Hepatic stellate cell (primary cell): ENCODE measurements around the gene MAML3.
"Not testable (repeated sequence)": the region's sequence is repeated elsewhere in the genome, so short reads cannot be mapped to it uniquely, and the experiment has no call there.

Source experiments
- DNase-seq: peaks from one replicate; pipeline ENCODE4 v3.0.0; 2011; ENCODE audit warnings: low spot score

The MAML3 gene

DNA sequence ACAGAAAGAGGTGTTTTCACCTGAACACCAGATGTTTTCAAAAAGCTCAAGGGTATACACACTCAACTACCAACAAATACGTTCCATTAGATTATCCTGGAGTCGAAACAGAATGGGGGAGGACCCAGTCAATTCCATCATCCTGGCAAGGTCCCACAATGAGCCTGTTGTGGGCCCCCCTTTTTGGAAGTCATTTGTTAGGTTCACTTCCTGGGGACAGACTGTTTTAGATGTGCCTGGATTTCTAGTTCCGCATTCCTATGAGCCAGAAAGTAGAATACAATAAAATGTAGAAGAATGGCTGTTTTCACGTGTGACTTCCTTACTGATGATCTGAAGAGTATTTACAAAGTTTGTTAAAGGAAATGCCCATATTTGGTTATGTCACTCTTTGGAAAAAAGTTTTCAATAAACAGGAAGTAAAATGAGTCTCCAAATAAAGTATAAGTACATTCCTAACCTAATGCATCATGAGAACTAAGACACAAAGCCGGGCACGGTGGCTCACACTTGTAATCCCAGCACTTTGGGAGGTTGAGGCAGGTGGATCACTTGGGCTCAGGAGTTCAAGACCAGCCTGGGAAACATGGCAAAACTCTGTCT, 192.5 kb downstream of the MAML3 start:
- DNase-seq = no peak

GRCh38 chr4:139959396-139959795, 194.6 kb downstream of the MAML3 start:
- DNase-seq = no peak

DNA sequence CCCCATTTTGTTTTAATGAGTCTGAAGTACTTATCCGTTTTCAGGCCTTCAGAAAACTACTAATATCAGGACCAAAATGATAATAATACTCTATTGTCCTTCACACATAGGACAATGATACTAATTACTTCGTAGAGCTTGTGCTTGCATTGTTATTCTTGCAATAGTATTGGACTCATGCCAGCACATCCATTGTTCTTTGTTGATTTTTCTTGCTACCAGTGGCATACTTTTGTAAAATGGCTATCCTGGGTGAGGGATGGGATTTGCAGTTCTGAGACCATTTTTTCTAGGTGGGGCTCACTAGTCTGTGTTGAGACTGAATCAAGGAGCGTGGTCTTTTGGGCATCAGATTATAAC, 195.3 kb downstream of the MAML3 start:
- no peak for DNase-seq

DNA sequence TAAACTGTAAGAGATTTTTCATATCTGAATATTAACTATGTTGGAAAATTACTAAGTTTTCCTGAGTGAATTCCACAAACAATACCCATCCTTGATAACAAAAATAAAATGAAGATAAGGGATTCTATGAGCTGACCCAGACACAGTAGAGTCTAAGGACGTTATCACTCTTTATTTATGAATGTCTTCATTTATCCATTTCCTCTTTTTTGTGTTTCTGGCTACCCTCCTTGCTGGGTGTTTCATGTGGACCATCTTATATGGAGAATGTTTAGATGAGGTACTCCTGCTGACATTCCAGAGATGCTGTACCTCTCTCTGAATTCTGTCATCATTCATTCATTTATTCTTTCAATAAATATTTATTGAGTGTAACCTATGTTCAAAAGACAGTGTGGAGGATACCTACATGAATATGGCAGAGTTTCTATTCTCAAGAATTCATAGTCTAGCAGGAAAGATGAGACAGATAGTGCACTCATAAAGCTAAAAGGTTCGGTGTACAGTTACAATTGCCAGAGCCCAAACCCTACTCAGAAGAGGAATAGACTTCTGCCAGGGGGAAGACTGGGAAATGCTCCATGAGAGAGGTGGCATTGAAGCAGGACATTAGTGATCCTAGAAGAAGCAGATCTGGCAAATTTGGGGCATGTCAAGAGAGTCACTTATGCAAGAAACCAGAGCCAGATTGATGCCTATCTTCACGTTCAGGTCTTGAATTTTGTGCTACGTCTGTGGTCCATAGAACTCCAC, 195.8 kb downstream of the MAML3 start:
- no peak for DNase-seq

GRCh38 chr4:139957065-139957464, 196.9 kb downstream of the MAML3 start:
- no peak for DNase-seq

- no peak for DNase-seq
Observed at GRCh38 chr4:139956507-139957017, 197.4 kb downstream of the MAML3 start.

DNA sequence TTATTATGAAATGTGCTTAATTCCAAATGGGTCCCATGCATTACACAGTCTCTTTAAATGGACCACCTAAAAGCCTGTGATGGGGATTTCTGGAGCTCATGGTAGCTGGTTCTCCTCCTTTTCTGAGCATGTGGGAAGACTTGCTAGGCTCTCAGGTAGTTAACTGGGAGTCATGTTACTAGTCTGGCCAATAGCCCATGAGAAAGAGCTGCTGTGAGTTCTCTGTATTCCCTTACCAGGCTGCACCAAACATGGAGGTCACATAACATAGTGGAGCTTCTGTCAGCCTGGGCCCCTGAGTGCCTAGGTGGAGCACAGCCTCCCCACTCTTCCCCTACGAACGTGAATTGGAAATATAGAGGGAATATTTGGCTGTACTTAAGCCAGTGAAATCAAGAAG, 198.4 kb downstream of the MAML3 start:
- DNase-seq = no peak

DNA sequence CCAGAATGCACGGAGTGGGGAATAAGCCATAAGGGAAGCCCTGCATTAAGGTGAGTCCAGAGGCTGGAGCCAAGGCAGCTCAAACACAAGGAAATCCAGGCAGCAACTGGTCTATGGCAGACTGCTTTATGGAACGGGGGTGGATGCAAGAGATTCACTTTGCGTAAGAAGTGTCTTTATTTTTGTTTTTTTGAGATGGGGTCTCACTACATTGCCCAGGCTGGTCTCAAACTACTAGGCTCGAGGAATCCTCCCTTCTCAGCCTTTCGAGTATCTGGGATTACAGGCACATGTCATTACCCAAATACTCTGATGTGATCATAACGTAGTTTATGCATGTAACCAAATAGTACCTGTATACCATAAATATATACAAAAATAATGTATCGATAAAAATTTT, 199.5 kb downstream of the MAML3 start:
- no peak for DNase-seq

GRCh38 chr4:139951021-139951420, 203.0 kb downstream of the MAML3 start:
- peak; percentile 27 for DNase-seq

DNA sequence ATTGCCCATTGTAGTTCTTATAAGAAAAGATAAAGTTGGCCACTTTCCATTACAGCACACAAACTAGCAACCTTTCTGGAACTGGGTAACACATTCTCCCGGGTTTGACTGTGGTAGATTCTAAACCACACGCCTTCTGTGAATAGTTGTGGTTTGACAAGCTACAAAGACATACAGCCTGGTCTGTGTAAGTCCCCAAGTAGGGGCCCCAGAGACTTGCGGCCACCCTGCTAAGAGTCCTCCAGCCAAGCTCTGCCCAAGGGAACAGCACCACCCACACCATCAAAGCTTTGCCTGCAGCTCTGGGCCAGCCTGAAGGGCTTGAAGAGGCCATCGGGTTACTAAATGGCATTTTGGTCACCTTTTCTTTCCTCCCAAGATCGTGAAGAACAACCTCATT, 203.4 kb downstream of the MAML3 start:
- DNase-seq = no peak

DNA sequence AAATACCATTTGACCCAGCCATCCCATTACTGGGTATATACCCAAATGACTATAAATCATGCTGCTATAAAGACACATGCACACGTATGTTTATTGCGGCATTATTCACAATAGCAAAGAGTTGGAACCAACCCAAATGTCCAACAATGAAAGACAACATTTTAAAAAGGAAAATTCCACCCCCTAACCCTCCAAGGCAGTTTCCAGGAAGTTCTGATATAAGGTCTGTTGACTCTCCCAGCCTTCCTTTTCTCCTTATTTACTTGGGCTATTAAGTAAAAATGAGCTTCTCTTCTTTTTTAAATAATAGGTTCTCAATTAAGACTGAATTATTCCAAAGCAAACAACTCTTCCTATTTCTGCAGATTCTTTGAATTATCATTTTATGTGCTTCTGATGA, 209.1 kb downstream of the MAML3 start:
- DNase-seq = not testable (repeated sequence)

DNA sequence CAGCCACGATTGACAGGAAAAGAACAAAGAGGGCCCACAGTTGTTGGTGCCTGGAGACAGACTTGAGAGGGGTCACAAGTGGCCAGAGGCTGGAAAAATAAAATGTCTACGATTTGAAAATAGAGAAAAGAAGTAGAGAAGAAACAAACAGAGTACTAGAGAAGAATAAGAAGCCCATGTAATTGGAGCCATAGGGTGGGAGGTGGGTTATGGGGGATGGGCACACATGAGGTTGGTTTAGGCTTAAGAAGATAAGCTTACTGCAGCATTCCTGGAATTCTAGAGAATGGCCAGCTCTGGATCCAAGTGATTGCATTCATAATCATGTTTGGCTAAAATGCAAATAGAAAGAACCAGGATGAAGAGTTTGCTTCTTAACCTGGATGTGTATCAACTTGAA, 210.7 kb downstream of the MAML3 start:
- DNase-seq = no peak

DNA sequence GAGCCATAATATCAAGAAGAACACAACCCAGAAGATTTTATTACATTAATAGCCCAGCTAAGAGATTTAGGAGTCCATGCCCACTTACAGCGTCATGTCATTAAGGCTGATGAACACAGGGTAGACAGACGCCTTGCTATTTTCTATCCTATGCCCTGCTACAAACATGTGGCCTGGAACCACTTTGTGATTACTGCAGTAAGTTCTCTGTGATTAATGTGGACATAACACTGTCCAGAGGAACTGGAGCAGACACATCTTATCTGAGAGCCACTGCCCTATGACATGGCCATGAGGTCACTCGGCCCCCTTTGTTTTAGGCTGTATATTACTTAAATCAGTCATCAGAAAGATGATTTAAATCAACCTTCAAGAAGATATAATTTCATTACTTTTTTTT, 211.7 kb downstream of the MAML3 start:
- DNase-seq = no peak

DNA sequence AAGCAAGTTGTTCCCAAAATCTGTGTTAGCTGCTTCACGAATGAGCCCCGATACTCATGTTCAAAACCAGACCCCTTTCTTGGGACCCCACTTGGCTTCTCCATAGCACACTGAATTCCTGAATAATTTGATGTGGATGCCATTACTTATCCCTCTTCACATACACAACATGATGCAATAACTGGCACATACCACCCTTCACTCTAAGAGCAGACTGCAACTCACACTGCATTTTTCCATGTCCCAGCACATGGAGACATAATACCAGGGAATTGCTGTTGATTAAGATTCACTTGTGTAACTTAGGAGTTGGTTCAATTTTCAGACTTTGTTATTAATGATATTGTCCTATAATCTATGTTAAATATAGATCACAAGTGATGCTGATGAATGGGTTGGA, 213.4 kb downstream of the MAML3 start:
- DNase-seq = no peak

GRCh38 chr4:139938414-139938813, 215.6 kb downstream of the MAML3 start:
- no peak for DNase-seq

DNA sequence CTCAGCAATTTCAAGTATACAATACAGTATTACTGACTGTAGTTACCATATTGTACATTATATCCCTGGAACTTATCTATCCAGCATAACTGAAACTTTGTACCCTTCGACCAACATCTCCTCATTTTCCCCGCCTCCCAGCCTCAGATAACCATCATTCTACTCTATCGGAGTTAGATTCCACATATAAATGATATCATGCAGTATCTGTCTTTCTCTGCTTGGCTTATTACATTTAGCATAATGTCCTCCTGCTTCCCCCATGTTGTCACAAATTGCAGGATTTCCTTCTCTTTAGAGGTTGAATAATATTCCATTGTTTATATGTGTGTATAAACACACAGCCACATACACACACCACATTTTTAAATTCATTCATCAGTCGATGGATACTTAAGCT, 218.1 kb downstream of the MAML3 start:
- DNase-seq = no peak

DNA sequence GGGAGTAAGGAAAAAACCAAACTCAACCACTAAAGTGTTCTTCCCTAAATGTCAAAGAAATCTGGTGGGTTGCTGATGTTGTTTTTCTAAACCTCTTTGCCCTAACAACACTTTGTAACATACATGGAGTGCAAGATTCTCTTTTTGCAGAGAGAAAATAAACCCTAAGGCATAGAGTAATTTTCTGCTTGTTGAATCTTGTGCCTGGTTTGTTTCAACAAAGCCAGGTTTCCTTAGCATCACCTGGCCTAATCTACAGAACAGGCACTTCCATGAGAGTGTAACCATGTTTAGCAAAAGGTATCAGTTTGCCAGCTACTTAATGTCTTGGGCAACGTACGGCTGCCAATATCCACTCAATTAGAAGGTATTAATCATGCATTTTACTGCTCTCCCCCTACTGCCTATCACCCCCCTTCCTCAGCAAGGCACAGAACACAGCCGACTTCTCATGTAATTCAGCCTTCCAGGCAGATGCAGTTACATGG, 219.2 kb downstream of the MAML3 start:
- DNase-seq = no peak

GRCh38 chr4:139934057-139934707, 219.8 kb downstream of the MAML3 start:
- no peak for DNase-seq

DNA sequence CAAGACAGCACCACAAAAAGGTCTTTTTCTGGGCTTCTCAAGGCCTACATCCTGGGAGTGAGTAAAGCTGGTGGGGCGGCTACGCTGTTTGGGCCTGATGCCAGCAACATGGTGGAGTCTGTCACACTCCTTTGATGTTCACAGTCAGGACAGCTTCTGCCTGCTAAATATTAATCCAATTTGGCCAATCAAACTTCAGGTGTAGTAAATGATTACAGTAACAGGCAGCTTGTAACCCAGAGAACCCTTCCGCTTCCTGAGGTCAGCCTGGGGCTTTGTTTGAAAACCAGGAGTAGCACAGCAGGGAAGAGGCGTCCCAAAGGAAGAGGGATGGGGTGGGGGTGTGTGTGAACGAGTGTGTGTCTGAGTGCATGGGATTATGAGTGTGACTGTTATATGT, 220.4 kb downstream of the MAML3 start:
- DNase-seq = no peak

GRCh38 chr4:139933104-139933503, 220.9 kb downstream of the MAML3 start:
- DNase-seq = no peak

DNA sequence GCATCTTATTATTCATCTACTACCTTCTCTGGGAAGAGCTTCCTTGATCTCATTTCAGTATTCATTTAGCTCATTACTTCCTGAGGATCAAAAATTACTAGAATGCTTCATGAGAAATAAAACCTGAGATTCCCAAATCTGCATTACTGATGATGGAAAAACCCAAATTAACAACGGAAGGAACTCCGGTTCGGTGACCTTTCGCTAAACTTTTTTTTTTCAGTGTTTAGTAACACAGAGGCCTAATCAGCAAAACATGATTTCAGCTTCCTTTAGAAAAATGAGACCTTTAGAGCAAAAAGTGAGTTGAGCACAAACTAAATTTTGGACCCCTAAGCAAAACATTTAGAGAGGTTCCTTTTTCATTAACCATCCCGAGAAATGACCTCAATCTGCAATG, 229.2 kb downstream of the MAML3 start:
- no peak for DNase-seq

GRCh38 chr4:139922406-139923024, 231.5 kb downstream of the MAML3 start:
- no peak for DNase-seq
